HG03097 (cell line): Measurements from ENCODE around the gene ANKDD1A.
A peak's percentile ranks its signal among the peaks of the same experiment; 100 is the strongest.

ENCODE experiments used
- ATAC-seq: cut with Tn5 transposase; IDR thresholded peaks from one replicate; pipeline ENCODE4 v1.9.1; 2021; ENCODE audit not compliant: unreplicated experiment, low FRiP score

The ANKDD1A gene

GRCh38 chr15:64911311-64912186 is at the start of gene ANKDD1A:
Gene ANKDD1A, plus strand, starts transcription at chr15:64911902. Its CDS starts 29 bp downstream, at chr15:64911931.
- no peak for ATAC-seq

GRCh38 chr15:64861960-64862359 is 49.7 kb upstream of the ANKDD1A start:
- ATAC-seq = no peak

- no peak for ATAC-seq
These were observed 49.3 kb upstream of the ANKDD1A start for GRCh38 chr15:64862408-64862807.

GRCh38 chr15:64864068-64864467 is 47.6 kb upstream of the ANKDD1A start:
- no peak for ATAC-seq

- no peak for ATAC-seq
These were observed 46.3 kb upstream of the ANKDD1A start for GRCh38 chr15:64865126-64865997.

GRCh38 chr15:64865998-64866520 is 45.6 kb upstream of the ANKDD1A start:
- ATAC-seq = no peak

- ATAC-seq = no peak
These were observed 42.2 kb upstream of the ANKDD1A start for GRCh38 chr15:64869501-64869900.

- ATAC-seq = no peak
These were observed 41.3 kb upstream of the ANKDD1A start for GRCh38 chr15:64870353-64870752.

GRCh38 chr15:64875641-64876223 is 36.0 kb upstream of the ANKDD1A start:
- no peak for ATAC-seq

- ATAC-seq = no peak
These were observed 34.3 kb upstream of the ANKDD1A start for GRCh38 chr15:64877435-64877834.

GRCh38 chr15:64878705-64879104 is 33.0 kb upstream of the ANKDD1A start:
- ATAC-seq = no peak

- ATAC-seq = peak; percentile 37
These were observed 28.6 kb upstream of the ANKDD1A start for GRCh38 chr15:64883100-64883581.

GRCh38 chr15:64883997-64884511 is 27.6 kb upstream of the ANKDD1A start:
- peak; percentile 66 for ATAC-seq

GRCh38 chr15:64884679-64885078 is 27.0 kb upstream of the ANKDD1A start:
- ATAC-seq = no peak

GRCh38 chr15:64888336-64888735 is 23.4 kb upstream of the ANKDD1A start:
- no peak for ATAC-seq

GRCh38 chr15:64891561-64891960 is 20.1 kb upstream of the ANKDD1A start:
- no peak for ATAC-seq

GRCh38 chr15:64892847-64893403 is 18.8 kb upstream of the ANKDD1A start:
- ATAC-seq = no peak

GRCh38 chr15:64893481-64894394 is 18.0 kb upstream of the ANKDD1A start:
- peak; percentile 60 for ATAC-seq
